ENCODE data around the gene SYTL5.

SYTL5 gene

GRCh38 chrX:37993176-37993575 is 13.2 kb upstream of the SYTL5 start:
- Mint-ChIP-seq H3K27me3 (ENCODE audit: low read depth, poor library complexity) (peaks cover 4% of the 10 kb centered on the region), H3K4me3 (no peak overlapping the region), H3K36me3 (ENCODE audit: low read depth) (no peaks in the 10 kb centered on the region), H3K27ac (no peak overlapping the region), H3K9me3 (peaks cover 35% of the 10 kb centered on the region), H3K4me1 (peaks cover 25% of the 10 kb centered on the region)
- TF ChIP-seq CTCF (IDR thresholded peaks at IDR 0.05): no peak
- no peak for DNase-seq

GRCh38 chrX:37993837-37994619 is 12.3 kb upstream of the SYTL5 start:
- no peaks in the 10 kb centered on the region for H3K36me3 Mint-ChIP-seq (ENCODE audit: low read depth)
- no peak for TF ChIP-seq CTCF (IDR thresholded peaks at IDR 0.05)

GRCh38 chrX:37995428-37995827 is 10.9 kb upstream of the SYTL5 start:
- Mint-ChIP-seq H3K4me1 (peaks cover 18% of the 10 kb centered on the region), H3K4me3 (no peak overlapping the region), H3K36me3 (ENCODE audit: low read depth) (no peaks in the 10 kb centered on the region), H3K27ac (no peak overlapping the region), H3K9me3 (peaks cover 41% of the 10 kb centered on the region), H3K27me3 (ENCODE audit: low read depth, poor library complexity) (peaks cover 4% of the 10 kb centered on the region)
- TF ChIP-seq CTCF (IDR thresholded peaks at IDR 0.05): no peak
- DNase-seq: no peak

More at GRCh38 chrX:37993837-37994619, 12.3 kb upstream of the SYTL5 start:
- peaks cover 36% of the 10 kb centered on the region for H3K9me3 Mint-ChIP-seq
- H3K4me1 Mint-ChIP-seq: peaks cover 23% of the 10 kb centered on the region
- no peak for DNase-seq
- H3K27ac Mint-ChIP-seq: no peak overlapping the region
- no peak overlapping the region for H3K4me3 Mint-ChIP-seq
- H3K27me3 Mint-ChIP-seq (ENCODE audit: low read depth, poor library complexity): peaks cover 4% of the 10 kb centered on the region

- TF ChIP-seq CTCF (IDR thresholded peaks at IDR 0.05): no peak
- Mint-ChIP-seq H3K4me1 (peaks cover 13% of the 10 kb centered on the region), H3K27me3 (ENCODE audit: low read depth, poor library complexity) (no peaks in the 10 kb centered on the region), H3K27ac (no peak overlapping the region), H3K4me3 (no peak overlapping the region), H3K9me3 (peaks cover 42% of the 10 kb centered on the region), H3K36me3 (ENCODE audit: low read depth) (no peaks in the 10 kb centered on the region)
- no peak for DNase-seq
Observed at GRCh38 chrX:37997096-37997495, 9.3 kb upstream of the SYTL5 start.

GRCh38 chrX:37998586-37999262 is 7.6 kb upstream of the SYTL5 start:
- H3K4me1 Mint-ChIP-seq: no peaks in the 10 kb centered on the region
- no peak overlapping the region for H3K4me3 Mint-ChIP-seq
- no peak for DNase-seq
- H3K36me3 Mint-ChIP-seq (ENCODE audit: low read depth): no peaks in the 10 kb centered on the region
- H3K9me3 Mint-ChIP-seq: peaks cover 45% of the 10 kb centered on the region
- H3K27ac Mint-ChIP-seq: no peak overlapping the region
- no peak for TF ChIP-seq CTCF (IDR thresholded peaks at IDR 0.05)
- H3K27me3 Mint-ChIP-seq (ENCODE audit: low read depth, poor library complexity): no peaks in the 10 kb centered on the region
